Measurements from ENCODE around the gene NDUFB8.

DNA sequence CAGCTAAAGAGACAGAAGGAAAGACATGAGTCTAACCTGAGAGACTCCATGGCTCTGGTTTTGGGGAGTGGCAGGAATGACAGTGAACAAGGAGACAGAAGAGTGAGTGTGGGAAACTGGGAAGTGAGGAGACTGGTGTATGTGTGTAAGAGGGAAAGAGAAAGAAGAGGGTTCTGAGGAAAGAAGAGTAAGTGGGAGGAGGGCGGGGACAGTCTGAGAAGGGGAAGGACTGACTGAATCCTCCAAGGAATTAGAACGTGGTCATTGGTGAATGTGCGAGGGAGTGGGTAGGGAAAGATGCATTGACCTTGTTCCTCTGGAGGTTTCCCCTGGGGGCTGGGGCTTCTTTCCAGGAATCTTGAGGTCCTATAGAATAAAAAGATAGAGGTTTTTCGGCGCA is 40.3 kb downstream of the NDUFB8 start:
- TF ChIP-seq POLR2AphosphoS5 (IDR thresholded peaks at IDR 0.05; ENCODE audit: low read depth) (no peak), CTCF (IDR thresholded peaks at IDR 0.05; ENCODE audit: insufficient read depth, low read length) (no peak)

Measured in HL-60 (cell line).